Testis (tissue), 3 donors: ENCODE measurements around the gene FLAD1. TPM values are rescaled to one million over a fixed set of nuclear protein-coding genes. Genes with fewer than 3 reads are reported as not detected.

Experiments
- DNase-seq: peaks from one replicate; pipeline ENCODE4 v3.0.0-alpha.2; 2019
- H3K27ac ChIP-seq, 2 donors: fragments of 200-600 bp; sonication (generic); one replicate each; pipeline ENCODE4 v1.5.1; 2019
- H3K27me3 ChIP-seq: fragments of 200-600 bp; sonication (generic); one replicate; pipeline ENCODE4 v1.5.1; 2019
- H3K36me3 ChIP-seq: fragments of 200-600 bp; sonication (generic); one replicate; pipeline ENCODE4 v1.5.1; 2017; ENCODE audit warnings: low read depth; ENCODE audit errors: missing control alignments
- H3K4me1 ChIP-seq: fragments of 200-600 bp; sonication (generic); one replicate; pipeline ENCODE4 v1.5.1; 2019
- H3K4me3 ChIP-seq, 2 donors: fragments of 200-600 bp; sonication (generic); one replicate each; pipeline ENCODE4 v1.5.1; 2017 to 2019
- H3K9me3 ChIP-seq: fragments of 200-600 bp; sonication (generic); one replicate; pipeline ENCODE4 v1.5.1; 2017
- CTCF ChIP-seq, 3 experiments: fragments of 450-650 bp in 2 of 3; fragments of 200-600 bp in 1 of 3; sonication (generic) in 1 of 3; IDR thresholded peaks; one replicate each; pipeline ENCODE4 v1.5.1; 2016 to 2019; ENCODE audit warnings: antibody characterized with exemption in 3 of 3, mild to moderate bottlenecking in 2 of 3, moderate library complexity in 1 of 3
- POLR2A ChIP-seq: fragments of 450-650 bp; IDR thresholded peaks from one replicate; pipeline ENCODE4 v1.6.1; 2017; ENCODE audit warnings: antibody characterized with exemption, mild to moderate bottlenecking, moderate library complexity
- WGBS, 2 donors: methylation state at CpG; one replicate each; pipeline ENCODE4 v1.1.5; 2018; 5-methylcytosine and 5-hydroxymethylcytosine counted together
- intact Hi-C: fragments of 100-400 bp; cut with DNase I; formaldehyde crosslinking; loops from one replicate; pipeline ENCODE4 v1.15.1; 2023; ENCODE audit warnings: low total_unique reads
- polyA plus RNA-seq: library from polyadenylated mRNA; stranded (reverse); fragments of 350-450 nt; fragmentation: Illumina TruSeq; extraction: RNeasy Lipid Tissue Mini Kit (QIAGEN cat#74804); gene quantifications from one replicate; pipeline ENCODE4 v1.2.3, GENCODE V29; 2014; ENCODE audit warnings: low read depth, low replicate concordance; ENCODE audit not compliant: insufficient read depth
- total RNA-seq, 2 donors: library from RNA; depleted of rRNA; stranded (reverse); fragments of >200 nt; gene quantifications; one replicate each; pipeline ENCODE4 v1.2.3, GENCODE V29; 2016

The FLAD1 gene
- total and polyA plus RNA-seq, 3 donors from 2014 or later: 26.5 to 46.5 (median 35.0) TPM

- DNase-seq: peak; percentile 45
- Histone ChIP-seq H3K4me1 (peaks cover 20% of the 10 kb centered on the region), H3K4me3 (no peak overlapping the region), H3K9me3 (no peaks in the 10 kb centered on the region), H3K36me3 (no peaks in the 10 kb centered on the region), H3K27me3 (no peaks in the 10 kb centered on the region), H3K27ac (peak overlapping the region; percentile 91 to 98)
- intact Hi-C loops: no loop called here
- TF ChIP-seq CTCF (IDR thresholded peaks at IDR 0.05): no peak
- no peak for TF ChIP-seq POLR2A
- 65 to 100% methylated on average over 2 to 17 of the region's 17 CpGs for WGBS, 2 donors
These were observed 22.2 kb downstream of the FLAD1 start for GRCh38 chr1:155005076-155006011.

GRCh38 chr1:155006601-155007101 lies 23.5 kb downstream of the FLAD1 start:
- no peaks in the 10 kb centered on the region for H3K27me3 ChIP-seq
- no peaks in the 10 kb centered on the region for H3K9me3 ChIP-seq
- H3K27ac ChIP-seq: peak overlapping the region in 1 of 2 donors; percentile 98
- no peaks in the 10 kb centered on the region for H3K36me3 ChIP-seq
- DNase-seq: peak; percentile 39
- peaks cover 31% of the 10 kb centered on the region for H3K4me1 ChIP-seq
- no peak overlapping the region for H3K4me3 ChIP-seq
- intact Hi-C loops: no loop called here
- WGBS, 2 donors: 64 to 71% methylated on average over 2 of the region's 2 CpGs
- TF ChIP-seq POLR2A: no peak
- no peak for TF ChIP-seq CTCF (IDR thresholded peaks at IDR 0.05)

DNA sequence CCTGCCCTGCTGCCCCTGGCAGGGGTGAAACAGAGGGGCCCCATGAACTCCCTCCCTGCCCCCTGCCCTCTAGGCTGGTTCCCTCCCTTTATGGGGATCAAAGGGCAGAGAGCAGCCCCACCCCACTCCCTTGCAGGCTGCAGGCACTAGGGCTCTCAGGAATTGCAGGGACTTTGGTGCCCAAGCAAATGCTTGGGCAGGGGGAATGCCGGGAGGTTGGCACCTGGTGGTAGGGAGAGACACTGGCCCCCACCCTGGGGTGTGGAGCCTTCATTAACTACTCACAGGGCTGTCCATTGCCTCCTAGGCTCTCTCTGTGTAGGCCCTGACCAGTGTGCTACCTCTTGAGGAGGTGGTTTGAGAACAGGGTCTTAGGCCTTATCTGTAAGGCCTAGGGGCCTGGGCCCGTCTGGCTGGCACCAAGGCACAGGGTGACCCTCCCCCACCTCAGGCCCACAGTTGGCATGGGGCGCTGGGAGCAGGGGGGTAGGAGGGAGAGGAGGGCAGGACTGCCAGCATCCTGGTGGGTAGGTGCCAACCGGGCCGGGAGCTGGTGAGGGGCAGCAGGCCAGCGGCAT lies 24.2 kb downstream of the FLAD1 start:
- H3K36me3 ChIP-seq: no peaks in the 10 kb centered on the region
- no peaks in the 10 kb centered on the region for H3K9me3 ChIP-seq
- intact Hi-C loops: no loop called here
- no peak overlapping the region for H3K4me3 ChIP-seq
- H3K4me1 ChIP-seq: peaks cover 38% of the 10 kb centered on the region
- H3K27ac ChIP-seq: peak overlapping the region in 1 of 2 donors; percentile 33
- no peak for TF ChIP-seq CTCF (IDR thresholded peaks at IDR 0.05)
- no peak for TF ChIP-seq POLR2A
- 66 to 70% methylated on average over 4 to 6 of the region's 6 CpGs for WGBS, 2 donors
- no peaks in the 10 kb centered on the region for H3K27me3 ChIP-seq
- DNase-seq: no peak

DNA sequence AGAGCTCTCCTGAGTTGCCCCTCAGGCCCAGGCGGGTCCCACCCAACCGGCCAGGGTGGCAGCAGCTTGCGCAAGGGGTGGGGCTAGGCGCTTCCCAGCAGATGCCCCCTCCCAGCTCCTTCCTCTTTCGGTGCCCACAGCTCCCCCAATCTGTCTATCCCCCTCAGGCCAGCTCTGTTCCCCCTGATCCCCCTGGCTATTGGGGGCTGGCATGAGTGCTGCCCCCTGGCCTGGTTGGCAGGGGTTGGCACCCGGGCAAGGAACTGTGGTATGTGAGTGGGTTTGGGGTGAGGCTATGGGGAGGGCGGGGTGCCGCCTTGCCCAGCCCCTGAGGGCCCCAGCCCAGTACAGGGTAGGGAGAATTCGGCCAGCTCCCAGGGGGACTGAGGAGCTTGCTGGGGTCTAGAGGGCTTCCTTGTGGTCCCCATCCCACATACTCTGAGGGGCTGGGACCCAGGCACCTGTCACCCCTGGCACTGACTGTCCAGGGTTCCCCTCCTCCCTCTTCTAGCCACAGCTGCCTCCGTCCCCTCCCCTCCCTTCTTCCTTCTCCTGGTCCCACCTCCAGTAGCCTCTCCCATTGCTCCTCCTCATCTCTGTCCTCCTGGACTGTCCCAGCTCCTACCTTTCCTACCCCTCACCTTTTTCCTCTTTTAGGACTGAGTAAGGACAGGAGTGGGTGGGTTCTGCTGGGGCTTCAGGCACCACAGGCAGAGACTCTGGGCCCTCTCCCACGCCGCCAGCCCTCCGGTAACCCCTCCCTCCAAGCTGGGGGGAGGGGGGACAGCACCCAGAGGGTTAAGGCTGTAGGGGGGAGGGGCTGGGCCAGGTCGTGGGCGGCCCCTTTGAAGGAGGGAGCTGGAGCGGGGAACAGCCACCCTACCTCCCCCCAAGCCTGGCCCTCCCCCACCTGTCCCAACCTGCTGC lies 25.1 kb downstream of the FLAD1 start:
- no peaks in the 10 kb centered on the region for H3K36me3 ChIP-seq
- H3K27me3 ChIP-seq: no peaks in the 10 kb centered on the region
- no peak for DNase-seq
- 84 to 85% methylated on average over 12 to 16 of the region's 16 CpGs for WGBS, 2 donors
- TF ChIP-seq CTCF (IDR thresholded peaks at IDR 0.05) (no peak), POLR2A (no peak)
- peak overlapping the region in 1 of 2 donors; percentile 33 for H3K27ac ChIP-seq
- H3K4me1 ChIP-seq: peaks cover 38% of the 10 kb centered on the region
- no peaks in the 10 kb centered on the region for H3K9me3 ChIP-seq
- intact Hi-C loops: no loop called here
- no peak overlapping the region for H3K4me3 ChIP-seq
